Esophagus muscularis mucosa (tissue), 4 donors: ENCODE results near the gene NRG4. TPM values are rescaled to one million over a fixed set of nuclear protein-coding genes. Genes with fewer than 3 reads are reported as not detected.

Experiments
- DNase-seq: peaks from one replicate; pipeline ENCODE4 v3.0.0-alpha.2; 2017; ENCODE audit errors: extremely low spot score
- H3K27ac ChIP-seq, 4 donors: fragments of 200-600 bp; sonication (generic); replicated peaks in 1 of 4; 1 replicate in 3 of 4; 2 replicates in 1 of 4; pipeline ENCODE4 v1.5.1; 2016 to 2019; ENCODE audit warnings: mild to moderate bottlenecking in 1 of 4
- H3K27me3 ChIP-seq, 4 donors: fragments of 200-600 bp; sonication (generic); one replicate each; pipeline versions ENCODE4 v1.5.1 to v1.6.0; 2016 to 2019
- H3K36me3 ChIP-seq, 4 donors: fragments of 200-600 bp; sonication (generic); one replicate each; pipeline ENCODE4 v1.5.1; 2016 to 2019
- H3K4me1 ChIP-seq, 4 donors: fragments of 200-600 bp; sonication (generic); one replicate each; pipeline ENCODE4 v1.5.1; 2016 to 2019
- H3K4me3 ChIP-seq, 4 donors: fragments of 200-600 bp; sonication (generic); 1 replicate in 2 of 4; 2 replicates in 2 of 4; pipeline ENCODE4 v1.5.1; 2016 to 2019; ENCODE audit warnings: mild to moderate bottlenecking in 4 of 4, moderate library complexity in 1 of 4
- H3K9me3 ChIP-seq, 4 donors: fragments of 200-600 bp; sonication (generic); 1 replicate in 3 of 4; 2 replicates in 1 of 4; pipeline ENCODE4 v1.5.1; 2016 to 2019
- CTCF ChIP-seq, 3 experiments: fragments of 200-600 bp in 2 of 3; fragments of 450-650 bp in 1 of 3; sonication (generic) in 2 of 3; IDR thresholded peaks; one replicate each; pipeline ENCODE4 v1.5.1; 2017 to 2019; ENCODE audit warnings: antibody characterized with exemption in 3 of 3, mild to moderate bottlenecking in 2 of 3, moderate library complexity in 1 of 3
- EP300 ChIP-seq: sonication (generic); formaldehyde crosslinking; IDR thresholded peaks from one replicate; pipeline ENCODE4 v1.6.1; 2017; ENCODE audit warnings: antibody characterized with exemption
- POLR2A ChIP-seq: fragments of 450-650 bp; IDR thresholded peaks from one replicate; pipeline ENCODE4 v1.6.1; 2017; ENCODE audit warnings: antibody characterized with exemption, moderate library complexity, mild to moderate bottlenecking, low read depth
- POLR2AphosphoS5 ChIP-seq, 2 donors: sonication (generic); formaldehyde crosslinking; IDR thresholded peaks; one replicate each; pipeline ENCODE4 v1.6.1; 2017; ENCODE audit warnings: antibody characterized with exemption in 2 of 2
- WGBS: methylation state at CpG from one replicate; pipeline ENCODE4 v1.1.5; 2018; 5-methylcytosine and 5-hydroxymethylcytosine counted together
- intact Hi-C: fragments of 100-400 bp; cut with DNase I; formaldehyde crosslinking; loops from one replicate; pipeline ENCODE4 v1.15.1; 2023
- total RNA-seq, 4 donors: library from RNA; depleted of rRNA; stranded (reverse); fragments of >200 nt; gene quantifications; one replicate each; pipeline versions ENCODE4 v1.1.0 to v1.2.1, GENCODE V29; 2016

NRG4 gene
- total RNA-seq, 4 donors from 2014 or later, result not detected

- H3K4me1 ChIP-seq, result no peaks in the 10 kb centered on the region
- TF ChIP-seq EP300, result no peak
- no peak for TF ChIP-seq POLR2A
- TF ChIP-seq POLR2AphosphoS5 (IDR thresholded peaks at IDR 0.05), result no peak
- no peak for TF ChIP-seq CTCF (IDR thresholded peaks at IDR 0.05)
- no peak overlapping the region for H3K4me3 ChIP-seq
- no peaks in the 10 kb centered on the region for H3K36me3 ChIP-seq
- no peak overlapping the region for H3K27ac ChIP-seq
- intact Hi-C loops, result no loop called here
- WGBS, result 34% methylated on average over 3 of the region's 3 CpGs
- peaks cover 0 to 24% (median 10%) of the 10 kb centered on the region in 4 donors for H3K9me3 ChIP-seq
- DNase-seq, result no peak
- peaks cover 0 to 12% (median 0%) of the 10 kb centered on the region in 4 donors for H3K27me3 ChIP-seq
Measured at GRCh38 chr15:76035593-76035992, 23.4 kb upstream of the NRG4 start.

- intact Hi-C loops, result no loop called here
- 91% methylated on average over 2 of the region's 2 CpGs for WGBS
- no peak for DNase-seq
Measured at GRCh38 chr15:76034111-76034510, 21.9 kb upstream of the NRG4 start.

GRCh38 chr15:76033438-76033837 is 21.2 kb upstream of the NRG4 start:
- intact Hi-C loops, result no loop called here
- no peak for DNase-seq
- 89% methylated on average over 1 of the region's 1 CpG for WGBS
- H3K36me3 ChIP-seq, result no peaks in the 10 kb centered on the region
- no peaks in the 10 kb centered on the region for H3K4me1 ChIP-seq
- TF ChIP-seq POLR2A (no peak), CTCF (IDR thresholded peaks at IDR 0.05) (no peak), POLR2AphosphoS5 (IDR thresholded peaks at IDR 0.05) (no peak), EP300 (no peak)
- no peak overlapping the region for H3K27ac ChIP-seq
- H3K27me3 ChIP-seq, result peaks cover 0 to 9% (median 0%) of the 10 kb centered on the region in 4 donors
- peaks cover 0 to 13% (median 7%) of the 10 kb centered on the region in 4 donors for H3K9me3 ChIP-seq
- no peak overlapping the region for H3K4me3 ChIP-seq

More at GRCh38 chr15:76034111-76034510, 21.9 kb upstream of the NRG4 start:
- TF ChIP-seq POLR2A (no peak), POLR2AphosphoS5 (IDR thresholded peaks at IDR 0.05) (no peak), CTCF (IDR thresholded peaks at IDR 0.05) (no peak), EP300 (no peak)
- no peak overlapping the region for H3K27ac ChIP-seq
- H3K36me3 ChIP-seq, result no peaks in the 10 kb centered on the region
- H3K9me3 ChIP-seq, result peaks cover 0 to 20% (median 10%) of the 10 kb centered on the region in 4 donors
- H3K27me3 ChIP-seq, result peaks cover 0 to 9% (median 0%) of the 10 kb centered on the region in 4 donors
- H3K4me3 ChIP-seq, result no peak overlapping the region
- H3K4me1 ChIP-seq, result no peaks in the 10 kb centered on the region

- Histone ChIP-seq H3K4me3 (no peak overlapping the region), H3K9me3 (peaks cover 0 to 9% (median 7%) of the 10 kb centered on the region in 4 donors), H3K27ac (no peak overlapping the region), H3K4me1 (no peaks in the 10 kb centered on the region), H3K27me3 (no peaks in the 10 kb centered on the region), H3K36me3 (no peaks in the 10 kb centered on the region)
- no peak for TF ChIP-seq CTCF (IDR thresholded peaks at IDR 0.05)
- TF ChIP-seq POLR2A, result no peak
- no peak for TF ChIP-seq POLR2AphosphoS5 (IDR thresholded peaks at IDR 0.05)
- no peak for TF ChIP-seq EP300
- DNase-seq, result no peak
- 89% methylated on average over 1 of the region's 1 CpG for WGBS
- intact Hi-C loops, result no loop called here
Measured at GRCh38 chr15:76032046-76032445, 19.8 kb upstream of the NRG4 start.
